SK-N-MC (cell line): ENCODE measurements around the gene HAUS5.
A peak's percentile ranks its signal among the peaks of the same experiment; 100 is the strongest.

Source experiments
- DNase-seq: peaks from one replicate; pipeline ENCODE4 v3.0.0-alpha.2; 2011; ENCODE audit warnings: low read depth, low spot score
- H3K27ac ChIP-seq: fragments of 200-600 bp; sonication (generic); 2 replicates; pipeline ENCODE4 v1.5.1; 2016; ENCODE audit warnings: mixed run types
- H3K36me3 ChIP-seq: fragments of 200-600 bp; sonication (generic); 2 replicates; pipeline ENCODE4 v1.6.1; 2017; ENCODE audit warnings: antibody characterized with exemption, low read length, mixed read lengths; ENCODE audit not compliant: insufficient read depth
- H3K4me3 ChIP-seq: fragments of 200-600 bp; sonication (generic); 2 replicates; pipeline ENCODE4 v1.5.1; 2016
- H3K9ac ChIP-seq: fragments of 200-600 bp; sonication (generic); 2 replicates; pipeline ENCODE4 v1.8.0; 2017; ENCODE audit warnings: mixed run types, mixed read lengths; ENCODE audit not compliant: insufficient read length
- H3K9me3 ChIP-seq: fragments of 200-600 bp; sonication (generic); 2 replicates; pipeline ENCODE4 v1.6.1; 2017; ENCODE audit warnings: low read depth, mild to moderate bottlenecking, antibody characterized with exemption, low read length, moderate library complexity, mixed read lengths
- EZH2 ChIP-seq: fragments of 200-600 bp; sonication (generic); IDR thresholded peaks from one replicate; pipeline ENCODE4 v1.6.1; 2017; ENCODE audit warnings: antibody characterized with exemption
- FOXP2 ChIP-seq: optimal IDR thresholded peaks from 2 replicates; pipeline ENCODE3; 2011; ENCODE audit warnings: mild to moderate bottlenecking, moderate library complexity; ENCODE audit not compliant: insufficient read depth; ENCODE audit errors: extremely low read length, control extremely low read depth
- POLR2AphosphoS5 ChIP-seq: IDR thresholded peaks from 2 replicates; pipeline ENCODE4 v1.6.1; 2012; ENCODE audit warnings: mild to moderate bottlenecking, low read depth, low read length, borderline replicate concordance

Gene HAUS5

GRCh38 chr19:35633727-35634440, 21.3 kb downstream of the HAUS5 start:
- TF ChIP-seq EZH2 (no peak), FOXP2 (no peak), POLR2AphosphoS5 (no peak)
- Histone ChIP-seq H3K4me3 (no peak overlapping the region), H3K9ac (no peak overlapping the region), H3K27ac (no peak overlapping the region), H3K9me3 (no peaks in the 10 kb centered on the region), H3K36me3 (peaks cover 59% of the 10 kb centered on the region)
- no peak for DNase-seq

- Histone ChIP-seq H3K9ac (no peak overlapping the region), H3K4me3 (no peak overlapping the region), H3K36me3 (peaks cover 47% of the 10 kb centered on the region), H3K27ac (no peak overlapping the region), H3K9me3 (no peaks in the 10 kb centered on the region)
- DNase-seq = no peak
- TF ChIP-seq EZH2 = no peak
Observed at GRCh38 chr19:35636651-35637050, 24.1 kb downstream of the HAUS5 start.

- no peak overlapping the region for H3K27ac ChIP-seq
- TF ChIP-seq FOXP2 = no peak
- no peak for TF ChIP-seq EZH2
- H3K36me3 ChIP-seq = peaks cover 41% of the 10 kb centered on the region; the same call in 1 of the 2 replicates
- no peak overlapping the region for H3K4me3 ChIP-seq
- no peaks in the 10 kb centered on the region for H3K9me3 ChIP-seq
- no peak overlapping the region for H3K9ac ChIP-seq
- DNase-seq = no peak
Observed at GRCh38 chr19:35637165-35637564, 24.6 kb downstream of the HAUS5 start.

GRCh38 chr19:35639321-35639639, 26.7 kb downstream of the HAUS5 start:
- H3K4me3 ChIP-seq = no peak overlapping the region
- DNase-seq = no peak
- H3K9ac ChIP-seq = no peak overlapping the region
- peaks cover 23% of the 10 kb centered on the region; the same call in 1 of the 2 replicates for H3K36me3 ChIP-seq
- no peak overlapping the region for H3K27ac ChIP-seq
- H3K9me3 ChIP-seq = no peaks in the 10 kb centered on the region
- no peak for TF ChIP-seq EZH2
- no peak for TF ChIP-seq FOXP2
- TF ChIP-seq POLR2AphosphoS5 = no peak

- peaks cover 21% of the 10 kb centered on the region; the same call in 1 of the 2 replicates for H3K36me3 ChIP-seq
- H3K9ac ChIP-seq = no peak overlapping the region
- DNase-seq = no peak
- H3K27ac ChIP-seq = no peak overlapping the region
- TF ChIP-seq FOXP2 (no peak), POLR2AphosphoS5 (no peak), EZH2 (no peak)
- no peaks in the 10 kb centered on the region for H3K9me3 ChIP-seq
- no peak overlapping the region for H3K4me3 ChIP-seq
Observed at GRCh38 chr19:35639863-35640262, 27.3 kb downstream of the HAUS5 start.

GRCh38 chr19:35641515-35642151, 29.1 kb downstream of the HAUS5 start, which contains the start of gene ETV2:
ETV2 (plus strand) TSS chr19:35641745; CDS start chr19:35642461, 716 bp downstream.
- no peak for DNase-seq
- Histone ChIP-seq H3K27ac (no peak within 1 kb of the TSS), H3K9me3 (no peaks in the 10 kb centered on the region), H3K36me3 (peaks cover 14% of the 10 kb centered on the region; the same call in 1 of the 2 replicates), H3K9ac (no peak within 1 kb of the TSS), H3K4me3 (no peak within 1 kb of the TSS)
- no peak for TF ChIP-seq FOXP2
- TF ChIP-seq EZH2 = no peak
- TF ChIP-seq POLR2AphosphoS5 = no peak

GRCh38 chr19:35642312-35642711, 29.8 kb downstream of the HAUS5 start:
- DNase-seq = no peak
- Histone ChIP-seq H3K27ac (no peak overlapping the region), H3K4me3 (no peak overlapping the region), H3K9me3 (no peaks in the 10 kb centered on the region), H3K9ac (no peak overlapping the region), H3K36me3 (peaks cover 7% of the 10 kb centered on the region; the same call in 1 of the 2 replicates)
- TF ChIP-seq EZH2 (no peak), FOXP2 (no peak), POLR2AphosphoS5 (no peak)

GRCh38 chr19:35642798-35643254, 30.3 kb downstream of the HAUS5 start:
- TF ChIP-seq FOXP2 (no peak), POLR2AphosphoS5 (no peak)
- peak overlapping the region; percentile 83 for H3K9ac ChIP-seq
- H3K36me3 ChIP-seq = peaks cover 2% of the 10 kb centered on the region; the same call in 1 of the 2 replicates
- no peak for DNase-seq
- no peak overlapping the region for H3K27ac ChIP-seq
- H3K4me3 ChIP-seq = peak overlapping the region; percentile 97
- no peaks in the 10 kb centered on the region for H3K9me3 ChIP-seq
